PC-9 (cell line): Measurements from ENCODE around the gene GJB1.

Source experiments
- EZH2 ChIP-seq: fragments of 200-600 bp; sonication (generic); IDR thresholded peaks from 2 replicates; pipeline ENCODE4 v1.8.0; 2017; ENCODE audit warnings: antibody characterized with exemption, low read depth
- TF ChIP-seq, protein P1 (sequence below): fragments of 200-600 bp; sonication (generic); conservative IDR thresholded peaks from 2 replicates; pipeline ENCODE4 v1.6.1; 2017; ENCODE audit warnings: mixed run types, antibody characterized with exemption, mild to moderate bottlenecking, moderate library complexity

- TF ChIP-seq, protein P1, sequence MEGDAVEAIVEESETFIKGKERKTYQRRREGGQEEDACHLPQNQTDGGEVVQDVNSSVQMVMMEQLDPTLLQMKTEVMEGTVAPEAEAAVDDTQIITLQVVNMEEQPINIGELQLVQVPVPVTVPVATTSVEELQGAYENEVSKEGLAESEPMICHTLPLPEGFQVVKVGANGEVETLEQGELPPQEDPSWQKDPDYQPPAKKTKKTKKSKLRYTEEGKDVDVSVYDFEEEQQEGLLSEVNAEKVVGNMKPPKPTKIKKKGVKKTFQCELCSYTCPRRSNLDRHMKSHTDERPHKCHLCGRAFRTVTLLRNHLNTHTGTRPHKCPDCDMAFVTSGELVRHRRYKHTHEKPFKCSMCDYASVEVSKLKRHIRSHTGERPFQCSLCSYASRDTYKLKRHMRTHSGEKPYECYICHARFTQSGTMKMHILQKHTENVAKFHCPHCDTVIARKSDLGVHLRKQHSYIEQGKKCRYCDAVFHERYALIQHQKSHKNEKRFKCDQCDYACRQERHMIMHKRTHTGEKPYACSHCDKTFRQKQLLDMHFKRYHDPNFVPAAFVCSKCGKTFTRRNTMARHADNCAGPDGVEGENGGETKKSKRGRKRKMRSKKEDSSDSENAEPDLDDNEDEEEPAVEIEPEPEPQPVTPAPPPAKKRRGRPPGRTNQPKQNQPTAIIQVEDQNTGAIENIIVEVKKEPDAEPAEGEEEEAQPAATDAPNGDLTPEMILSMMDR, result no peak
- no peak for TF ChIP-seq EZH2
Measured at GRCh38 chrX:71251466-71251973, 28.5 kb downstream of the GJB1 start.
